ENCODE data around the gene LRRC15.

GRCh38 chr3:194316918-194317317 is 52.6 kb downstream of the LRRC15 start:
- TF ChIP-seq, protein P1, sequence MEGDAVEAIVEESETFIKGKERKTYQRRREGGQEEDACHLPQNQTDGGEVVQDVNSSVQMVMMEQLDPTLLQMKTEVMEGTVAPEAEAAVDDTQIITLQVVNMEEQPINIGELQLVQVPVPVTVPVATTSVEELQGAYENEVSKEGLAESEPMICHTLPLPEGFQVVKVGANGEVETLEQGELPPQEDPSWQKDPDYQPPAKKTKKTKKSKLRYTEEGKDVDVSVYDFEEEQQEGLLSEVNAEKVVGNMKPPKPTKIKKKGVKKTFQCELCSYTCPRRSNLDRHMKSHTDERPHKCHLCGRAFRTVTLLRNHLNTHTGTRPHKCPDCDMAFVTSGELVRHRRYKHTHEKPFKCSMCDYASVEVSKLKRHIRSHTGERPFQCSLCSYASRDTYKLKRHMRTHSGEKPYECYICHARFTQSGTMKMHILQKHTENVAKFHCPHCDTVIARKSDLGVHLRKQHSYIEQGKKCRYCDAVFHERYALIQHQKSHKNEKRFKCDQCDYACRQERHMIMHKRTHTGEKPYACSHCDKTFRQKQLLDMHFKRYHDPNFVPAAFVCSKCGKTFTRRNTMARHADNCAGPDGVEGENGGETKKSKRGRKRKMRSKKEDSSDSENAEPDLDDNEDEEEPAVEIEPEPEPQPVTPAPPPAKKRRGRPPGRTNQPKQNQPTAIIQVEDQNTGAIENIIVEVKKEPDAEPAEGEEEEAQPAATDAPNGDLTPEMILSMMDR (conservative IDR thresholded peaks at IDR 0.05; ENCODE audit: low read depth in 2 of 2) = no peak
- no peak for TF ChIP-seq REST (IDR thresholded peaks at IDR 0.05; ENCODE audit: unreplicated experiment)
- TF ChIP-seq POLR2AphosphoS5 (IDR thresholded peaks at IDR 0.05; ENCODE audit: low read depth) = no peak
- no peak for TF ChIP-seq EZH2phosphoT487 (IDR thresholded peaks at IDR 0.05; ENCODE audit: unreplicated experiment)
